GM18499 (cell line): ENCODE results near the gene CYB561.

Source experiments
- ATAC-seq: cut with Tn5 transposase; IDR thresholded peaks from one replicate; pipeline ENCODE4 v1.9.1; 2021; ENCODE audit warnings: moderate number of reproducible peaks; ENCODE audit not compliant: insufficient read depth, unreplicated experiment

CYB561 gene

GRCh38 chr17:63419949-63420867 lies 25.9 kb downstream of the CYB561 start:
- ATAC-seq: no peak

GRCh38 chr17:63419398-63419797 lies 26.7 kb downstream of the CYB561 start:
- no peak for ATAC-seq

GRCh38 chr17:63418540-63418939 lies 27.6 kb downstream of the CYB561 start:
- ATAC-seq: no peak

- no peak for ATAC-seq
These were observed 31.9 kb downstream of the CYB561 start for GRCh38 chr17:63414222-63414621.

GRCh38 chr17:63413128-63413527 lies 33.0 kb downstream of the CYB561 start:
- no peak for ATAC-seq

GRCh38 chr17:63412234-63412633 lies 33.9 kb downstream of the CYB561 start:
- ATAC-seq: no peak

GRCh38 chr17:63407741-63408330 lies 38.3 kb downstream of the CYB561 start:
- no peak for ATAC-seq

- ATAC-seq: no peak
These were observed 39.3 kb downstream of the CYB561 start for GRCh38 chr17:63406689-63407330.

GRCh38 chr17:63405741-63406261 lies 40.3 kb downstream of the CYB561 start:
- ATAC-seq: no peak

- ATAC-seq: no peak
These were observed 41.1 kb downstream of the CYB561 start for GRCh38 chr17:63405020-63405419.

- no peak for ATAC-seq
These were observed 43.5 kb downstream of the CYB561 start for GRCh38 chr17:63402431-63403212.

GRCh38 chr17:63399856-63400255 lies 46.2 kb downstream of the CYB561 start:
- ATAC-seq: no peak

GRCh38 chr17:63399316-63399715 lies 46.8 kb downstream of the CYB561 start:
- no peak for ATAC-seq

GRCh38 chr17:63398680-63399079 lies 47.4 kb downstream of the CYB561 start:
- ATAC-seq: no peak

GRCh38 chr17:63395075-63395805 lies 50.9 kb downstream of the CYB561 start:
- ATAC-seq: no peak

- no peak for ATAC-seq
These were observed 56.0 kb downstream of the CYB561 start for GRCh38 chr17:63390090-63390489.

GRCh38 chr17:63387656-63388340 lies 58.3 kb downstream of the CYB561 start:
- ATAC-seq: no peak

GRCh38 chr17:63382826-63383225 lies 63.3 kb downstream of the CYB561 start:
- ATAC-seq: no peak
